Glomerular endothelial cell (primary cell): ENCODE data around the gene GADD45B. TPM values are rescaled to one million over a fixed set of nuclear protein-coding genes. Genes with fewer than 3 reads are reported as not detected.
"Not testable (repeated sequence)": the region's sequence is repeated elsewhere in the genome, so short reads cannot be mapped to it uniquely, and the experiment has no call there.

Experiments
- DNase-seq: peaks from one replicate; pipeline ENCODE4 v3.0.0-alpha.2; 2011; ENCODE audit warnings: low read depth, low spot score; ENCODE audit errors: extremely low read depth
- total RNA-seq: library from RNA; depleted of rRNA; stranded (reverse); fragments of >200 nt; gene quantifications from 2 replicates; pipeline ENCODE4 v1.2.3, GENCODE V29; 2015

The GADD45B gene
- total RNA-seq, 1 donor from 2014 or later: 90.1 TPM

DNA sequence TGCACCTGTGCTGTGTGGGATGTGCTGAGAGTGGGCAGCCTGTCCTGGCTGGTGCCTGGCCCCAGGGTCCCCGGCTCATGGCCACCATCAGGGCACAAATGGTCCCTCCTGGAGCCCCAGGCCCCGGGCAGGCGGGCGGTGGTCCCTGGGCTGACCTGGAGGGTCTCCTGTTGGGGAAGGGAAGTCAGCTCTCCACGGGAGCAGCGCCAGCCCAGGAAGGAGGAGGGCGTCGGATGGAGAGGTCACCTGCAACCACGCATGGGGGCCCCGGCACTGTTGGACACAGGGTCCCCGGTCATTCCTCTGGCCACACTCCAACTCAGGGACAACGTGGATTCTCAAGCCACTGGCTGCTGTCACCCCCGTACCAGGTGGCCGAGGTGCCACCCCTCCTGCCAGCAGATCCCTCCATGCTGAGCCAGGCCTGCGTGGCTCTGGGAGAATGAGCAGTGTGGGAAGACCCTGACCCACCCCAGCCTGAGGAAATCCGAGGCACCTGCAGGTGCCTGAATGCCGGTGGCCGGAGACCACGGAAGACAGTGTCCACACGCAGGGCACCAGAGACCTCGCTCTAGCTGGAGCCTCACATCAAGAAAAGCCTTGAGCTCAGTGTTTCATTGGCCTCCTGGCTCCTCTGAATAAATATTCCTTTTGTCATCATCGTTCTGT, 32.7 kb upstream of the GADD45B start:
- no peak for DNase-seq

GRCh38 chr19:2443785-2444182, 32.1 kb upstream of the GADD45B start:
- DNase-seq: no peak

DNA sequence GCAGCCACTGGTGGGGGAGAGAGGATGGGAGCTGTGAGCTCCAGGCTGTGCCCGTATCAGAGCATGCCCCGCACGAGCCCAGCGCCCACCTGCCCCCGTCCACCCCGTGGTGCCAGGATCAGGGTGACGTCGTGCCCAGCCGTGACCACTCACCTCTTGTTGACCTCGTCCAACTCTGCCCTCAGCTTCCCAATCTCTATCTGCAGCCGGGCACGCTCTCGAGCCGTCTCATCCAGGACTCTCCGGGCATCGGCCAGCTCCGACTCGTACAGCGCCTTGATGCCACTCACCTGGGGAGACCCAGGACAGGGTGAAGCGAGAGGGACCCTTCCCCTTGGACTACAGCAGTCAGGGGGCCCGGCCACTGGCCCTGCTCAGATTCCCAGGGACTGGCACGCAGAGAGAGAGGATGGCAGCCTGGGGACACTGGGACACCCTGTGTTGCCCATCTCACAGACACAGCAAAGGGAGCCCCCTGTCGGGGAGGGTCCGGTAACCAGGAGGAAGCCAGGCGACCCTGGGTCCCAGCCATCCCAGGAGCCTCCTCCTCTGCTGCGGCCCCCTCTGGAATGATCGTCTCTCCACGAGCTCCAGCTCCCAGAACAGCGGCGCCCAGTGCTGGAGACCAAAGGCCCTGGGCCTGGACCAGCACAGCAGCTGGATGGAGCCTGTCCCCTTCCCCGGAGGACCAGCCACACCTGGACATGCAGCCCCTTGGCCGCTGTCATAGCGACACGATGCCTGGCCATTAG, 31.5 kb upstream of the GADD45B start:
- DNase-seq: no peak

DNA sequence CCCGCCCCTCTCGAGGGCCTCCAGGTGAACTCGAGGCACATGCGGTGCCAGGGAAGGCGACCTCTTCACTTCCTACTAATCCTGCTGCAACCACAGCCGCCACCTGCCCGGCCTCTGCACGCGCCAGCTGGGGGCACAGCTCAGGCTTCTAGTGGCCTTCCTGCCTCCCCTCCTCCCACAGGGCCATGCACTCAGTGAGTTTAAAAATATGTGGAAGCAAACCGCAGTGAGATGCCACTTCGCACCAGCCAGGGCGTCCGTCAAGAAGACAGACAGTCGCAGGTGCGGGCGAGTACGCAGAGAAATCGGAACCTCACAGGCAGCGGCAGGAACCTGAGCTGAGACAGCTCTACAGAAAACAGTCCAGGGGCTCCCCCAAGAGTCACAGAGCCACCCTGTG, 29.5 kb upstream of the GADD45B start:
- DNase-seq: no peak

GRCh38 chr19:2449019-2449418, 26.9 kb upstream of the GADD45B start:
- DNase-seq: no peak

DNA sequence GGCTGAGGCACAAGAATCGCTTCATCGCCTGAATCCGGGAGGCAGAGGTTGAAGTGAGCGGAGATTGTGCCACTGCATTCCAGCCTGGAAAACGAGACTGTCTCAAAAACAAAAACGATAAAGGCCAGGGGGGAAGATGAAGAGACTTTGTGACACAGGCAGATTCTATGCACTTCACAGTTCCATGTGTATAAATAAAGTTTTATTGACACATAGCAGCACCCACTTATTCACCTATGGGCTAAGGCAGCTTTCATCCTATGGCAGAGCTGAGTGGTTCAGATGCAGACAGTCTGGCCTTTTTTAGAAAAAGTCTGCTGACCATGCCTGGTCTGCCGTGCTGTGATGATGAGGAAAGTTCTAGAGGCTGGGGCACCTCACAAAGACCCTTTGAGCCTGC, 24.8 kb upstream of the GADD45B start:
- no peak for DNase-seq

GRCh38 chr19:2451741-2452140, 24.2 kb upstream of the GADD45B start:
- DNase-seq: no peak

DNA sequence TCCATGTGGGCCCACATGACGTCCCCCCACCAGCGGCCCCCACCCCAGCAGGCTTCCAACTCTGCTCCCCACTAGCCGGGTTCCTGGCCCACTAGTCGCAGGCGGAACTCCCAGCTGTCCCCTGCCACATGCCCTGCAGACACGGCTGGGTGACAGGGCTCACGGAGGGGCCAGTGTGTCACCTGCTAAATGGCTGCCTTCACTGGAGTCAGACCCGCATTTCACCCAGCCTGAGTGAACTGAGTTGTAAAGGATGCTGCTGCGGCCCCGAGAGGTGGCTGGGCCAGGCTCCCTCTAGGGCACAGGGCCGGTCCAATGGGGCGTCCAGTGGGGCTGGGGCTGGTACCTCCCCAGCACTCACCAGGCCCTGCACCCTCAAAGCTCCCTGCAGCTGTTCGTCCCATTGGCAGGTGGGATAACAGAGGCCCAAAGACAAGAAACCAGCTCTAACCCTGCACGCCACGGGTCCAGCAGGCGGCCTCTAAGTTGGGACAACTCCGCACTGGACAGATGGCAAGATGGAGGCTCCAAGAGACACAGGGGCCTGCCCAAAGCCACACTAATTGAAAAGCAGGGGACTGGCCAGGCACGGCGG, 22.4 kb upstream of the GADD45B start:
- no peak for DNase-seq

DNA sequence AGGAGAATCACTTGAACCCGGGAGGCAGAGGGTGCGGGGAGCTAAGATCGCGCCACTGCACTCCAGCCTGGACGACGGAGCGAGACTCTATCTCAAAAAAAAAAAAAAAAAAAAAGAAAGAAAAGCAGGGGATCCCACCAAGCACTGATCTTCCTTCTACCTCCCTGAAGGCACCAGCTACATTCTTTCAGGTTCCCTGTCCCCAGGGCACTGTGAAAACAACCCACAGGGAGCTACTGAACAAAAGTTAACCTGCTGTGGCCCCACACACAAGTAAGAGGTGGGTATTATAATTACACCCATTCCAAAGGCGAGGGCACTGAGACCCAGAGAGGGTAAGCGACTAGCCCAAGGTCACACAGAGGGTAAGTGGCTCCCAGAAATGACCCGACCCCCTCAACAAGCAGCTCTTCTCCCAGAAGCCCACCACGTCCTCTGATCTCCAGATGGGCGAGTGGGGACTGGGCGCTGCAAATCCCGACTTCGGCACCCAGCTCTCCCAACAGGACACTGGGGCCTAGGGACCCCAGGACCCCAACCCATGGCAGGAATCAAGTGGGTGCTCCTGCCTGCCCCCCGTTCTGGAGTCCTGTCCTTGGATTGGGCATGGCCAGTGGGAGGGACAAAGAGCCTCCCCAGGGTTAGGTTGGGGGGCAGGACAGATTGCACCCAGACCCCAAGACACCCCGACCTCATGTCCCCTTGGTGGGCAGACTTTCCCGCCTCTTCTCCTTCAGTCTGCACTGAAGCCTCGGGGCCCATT, 21.5 kb upstream of the GADD45B start:
- no peak for DNase-seq

DNA sequence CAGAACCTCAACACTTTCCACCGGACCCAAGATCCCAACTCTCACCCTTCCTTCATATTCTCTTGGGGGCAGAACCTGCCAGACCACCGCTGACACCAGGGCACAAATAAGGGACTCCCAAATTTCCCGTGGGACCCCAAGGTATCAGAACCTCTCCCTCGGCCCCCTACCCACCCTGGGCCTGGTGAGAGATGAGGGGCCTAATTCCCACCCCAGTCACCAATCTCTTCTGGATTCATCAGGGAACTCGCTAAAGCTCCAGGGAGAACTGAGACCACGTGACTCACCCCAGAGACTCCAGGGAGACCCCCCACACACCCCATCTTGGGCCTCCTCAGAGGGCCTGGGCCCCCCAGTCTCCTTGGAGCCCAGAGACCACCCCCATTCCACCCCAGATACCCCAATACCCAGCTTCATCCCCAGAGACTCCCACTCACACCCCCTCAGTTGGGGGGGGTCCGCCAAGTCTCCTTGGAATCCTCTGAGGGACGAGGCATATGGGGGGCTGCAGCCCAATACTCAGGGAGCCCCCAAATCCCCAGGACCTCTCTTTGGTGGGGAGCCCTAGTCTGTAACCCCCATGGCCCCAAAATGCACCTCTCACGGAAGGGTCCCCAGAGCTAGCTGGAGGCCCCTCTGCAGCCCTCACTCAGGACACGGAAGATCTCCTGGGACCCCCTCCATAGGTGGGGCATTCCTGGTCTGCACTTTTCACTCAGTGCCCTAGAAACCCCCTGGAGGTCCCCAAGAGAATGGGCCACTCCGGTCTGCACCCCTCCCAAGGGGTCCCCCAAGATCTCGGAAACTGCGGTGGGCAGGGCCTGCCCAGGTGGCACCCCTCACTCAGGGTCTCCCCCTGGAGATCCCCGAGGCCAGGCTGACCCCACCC, 20.7 kb upstream of the GADD45B start:
- DNase-seq: no peak

DNA sequence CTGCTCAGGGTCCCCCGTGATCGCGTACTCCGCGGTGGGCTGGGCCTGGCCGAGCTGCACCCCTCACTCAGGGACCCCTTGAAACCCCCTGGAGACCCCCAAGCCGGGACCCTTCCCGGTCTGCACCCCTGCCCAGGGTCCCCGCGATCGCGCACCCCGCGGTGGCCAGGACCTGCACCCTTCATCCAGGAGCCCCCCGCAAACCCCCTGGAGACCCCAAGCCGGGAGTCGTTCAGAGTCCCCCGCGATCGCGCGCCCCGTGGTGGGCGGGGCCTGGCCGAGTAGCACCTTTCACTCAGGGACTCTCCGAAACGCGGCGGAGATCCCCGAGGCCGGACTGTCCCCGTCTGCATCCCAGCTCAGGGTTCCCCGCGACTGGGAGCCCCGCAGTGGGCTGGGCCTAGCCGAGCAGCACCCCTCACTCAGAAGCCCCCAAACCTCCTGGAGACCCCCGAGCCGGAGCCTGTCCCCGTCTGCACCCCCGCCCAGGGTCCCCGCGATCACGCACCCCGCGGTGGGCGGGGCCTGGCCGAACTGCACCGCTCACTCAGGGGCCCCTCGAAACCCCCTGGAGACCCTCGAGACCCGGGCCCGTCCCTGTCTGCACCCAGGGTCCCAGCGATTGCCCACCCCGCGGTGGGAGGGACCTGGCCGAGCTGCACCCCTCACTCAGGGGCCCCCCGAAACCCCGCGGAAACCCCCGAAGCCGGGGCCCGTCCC, 19.9 kb upstream of the GADD45B start:
- no peak for DNase-seq

GRCh38 chr19:2457394-2458037, 18.4 kb upstream of the GADD45B start:
- DNase-seq: no peak

DNA sequence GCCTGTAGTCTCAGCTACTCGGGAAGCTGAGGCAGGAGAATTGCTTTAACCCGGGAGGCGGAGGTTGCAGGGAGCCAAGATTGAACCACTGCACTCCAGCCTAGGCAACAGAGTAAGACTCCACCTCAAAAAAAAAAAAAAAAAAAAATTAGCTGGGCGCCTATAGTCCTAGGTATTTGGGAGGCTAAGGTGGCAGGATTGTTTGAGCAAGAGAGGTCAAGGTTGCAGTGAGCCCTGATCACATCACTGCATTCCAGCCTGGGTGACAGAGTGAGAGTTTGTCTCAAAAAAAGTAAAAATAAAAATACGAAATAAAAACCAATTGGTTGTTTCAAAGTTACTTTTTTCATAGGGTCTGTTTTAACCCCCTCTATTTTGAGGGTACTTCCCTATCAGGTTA, 17.9 kb upstream of the GADD45B start:
- DNase-seq: no peak

DNA sequence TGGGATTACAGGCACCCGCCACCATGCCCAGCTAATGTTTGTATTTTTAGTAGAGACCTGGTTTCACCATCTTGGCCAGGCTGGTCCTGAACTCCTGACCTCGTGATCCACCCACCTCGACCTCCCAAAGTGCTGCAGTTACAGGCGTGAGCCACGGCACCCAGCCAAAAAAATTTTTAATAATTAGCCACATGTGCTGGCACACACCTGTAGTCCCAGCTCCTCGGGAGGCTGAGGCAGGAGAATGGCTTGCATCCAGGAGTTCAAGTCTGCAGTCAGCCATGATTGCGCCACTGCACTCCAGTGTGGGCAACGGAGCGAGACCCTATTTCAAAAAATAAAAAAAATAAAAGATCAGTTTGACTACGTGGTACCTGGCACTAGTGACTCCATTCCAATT, 17.2 kb upstream of the GADD45B start:
- not testable (repeated sequence) for DNase-seq

- DNase-seq: no peak
Observed at GRCh38 chr19:2460245-2460644, 15.7 kb upstream of the GADD45B start.

- no peak for DNase-seq
Observed at GRCh38 chr19:2461751-2462634, 13.9 kb upstream of the GADD45B start.

DNA sequence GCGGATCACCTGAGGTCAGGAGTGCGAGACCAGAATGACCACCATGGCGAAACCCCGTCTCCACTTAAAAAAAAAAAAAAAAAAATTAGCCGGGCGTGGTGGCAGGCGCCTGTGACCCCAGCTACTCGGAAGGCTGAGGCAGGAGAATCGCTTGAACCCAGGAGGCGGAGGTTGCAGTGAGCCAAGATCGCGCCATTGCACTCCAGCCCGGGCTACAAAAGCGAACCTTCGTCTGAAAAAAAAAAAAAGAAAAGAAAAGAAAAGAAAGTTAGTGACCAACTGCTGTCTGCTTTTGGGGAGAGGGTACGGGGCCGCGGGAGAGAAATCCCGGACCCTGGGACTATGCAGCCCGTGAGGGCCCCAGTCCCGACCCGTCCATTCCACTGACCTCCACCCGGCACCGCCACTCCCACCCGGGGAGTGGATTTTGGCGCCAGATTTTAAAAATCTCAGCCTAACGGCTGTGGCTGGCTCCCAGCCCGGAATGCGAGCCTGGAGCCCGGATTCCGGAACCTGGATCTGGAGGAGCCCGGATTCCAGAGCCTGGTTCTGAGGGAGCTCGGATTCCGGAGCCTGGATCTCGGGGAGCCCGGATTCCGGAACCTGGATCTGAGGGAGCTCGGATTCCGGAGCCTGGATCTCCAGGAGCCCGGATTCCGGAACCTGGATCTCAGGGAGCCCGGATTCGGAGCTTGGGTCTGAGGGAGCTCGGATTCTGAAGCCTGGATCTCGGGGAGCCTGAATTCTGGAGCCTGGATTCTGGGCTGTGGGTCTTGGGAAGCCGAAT, 13.1 kb upstream of the GADD45B start:
- DNase-seq: peak; percentile 94
